GM12878 (cell line): ENCODE data around the gene SMO. TPM values are rescaled to one million over a fixed set of nuclear protein-coding genes. Genes with fewer than 3 reads are reported as not detected.

ENCODE experiments used
- ATAC-seq: fragments of 200-7000 bp; cut with Tn5 transposase; 3 replicates; pipeline ENCODE4 v1.9.1; 2020; ENCODE audit warnings: mild to moderate bottlenecking, moderate library complexity
- BruUV-seq: library from RNA; stranded (reverse); fragments of 400-500 nt; replicated peaks from 2 replicates; lab custom pipeline; 2021; lab: Mats Ljungman, UMichigan
- CTCF ChIA-PET: fragments of 300-600 bp; sonication (Branson Sonifier 250); formaldehyde crosslinking; extraction: SDS; loops from one replicate; lab custom pipeline; 2021; ENCODE audit warnings: inconsistent platforms; lab: Yijun Ruan, JAX
- POLR2A ChIA-PET: fragments of 350-600 bp; formaldehyde crosslinking; extraction: SDS; loops from one replicate; lab custom pipeline; 2021; ENCODE audit warnings: inconsistent platforms; lab: Charles Lee
- RAD21 ChIA-PET: fragments of 300-600 bp; sonication (Branson Sonifier 250); formaldehyde crosslinking; loops from one replicate; lab custom pipeline; 2023; ENCODE audit warnings: antibody characterized with exemption; ENCODE audit not compliant: unreplicated experiment; lab: Charles Lee
- SMC1A ChIA-PET: fragments of 300-600 bp; sonication (Branson Sonifier 250); formaldehyde crosslinking; loops from one replicate; lab custom pipeline; 2023; ENCODE audit not compliant: unreplicated experiment, uncharacterized antibody; lab: Charles Lee
- DNase-seq: peaks from one replicate; pipeline ENCODE4 v3.0.0-alpha.2; 2011; ENCODE audit warnings: low read depth, low spot score
- FAIRE-seq: peaks from 3 replicates; lab custom pipeline; 2011; peaks lifted over from hg19 to GRCh38; lab: Jason Lieb, UNC
- H2AFZ ChIP-seq: 2 replicates; pipeline ENCODE4 v1.6.0; 2011; ENCODE audit warnings: low read depth, low read length, control low read depth; ENCODE audit not compliant: control insufficient read depth
- H3K27ac ChIP-seq: 2 replicates; pipeline ENCODE4 v1.5.1; 2011; ENCODE audit warnings: control low read depth; ENCODE audit not compliant: control insufficient read depth, insufficient read depth
- H3K27me3 ChIP-seq, 2 experiments: replicated peaks in 1 of 2; 2 replicates each; pipeline versions ENCODE4 v1.6.0 to v1.6.1; 2011; ENCODE audit warnings: low read length in 1 of 2; ENCODE audit not compliant: control insufficient read depth in 2 of 2, insufficient read depth in 2 of 2
- H3K36me3 ChIP-seq, 2 experiments: 2 replicates each; pipeline ENCODE4 v1.5.1; 2011; ENCODE audit warnings: low read length in 1 of 2; ENCODE audit not compliant: control insufficient read depth in 2 of 2, insufficient read depth in 2 of 2
- H3K4me1 ChIP-seq: 2 replicates; pipeline ENCODE4 v1.6.1; 2011; ENCODE audit warnings: mild to moderate bottlenecking, low read length, moderate library complexity, mixed read lengths; ENCODE audit not compliant: control insufficient read depth, insufficient read depth
- H3K4me2 ChIP-seq: 2 replicates; pipeline ENCODE4 v1.6.0; 2011; ENCODE audit warnings: control low read depth; ENCODE audit not compliant: control insufficient read depth, insufficient read depth
- H3K4me3 ChIP-seq: fragments of 200-600 bp; sonication (generic); 2 replicates; pipeline ENCODE4 v1.5.1; 2016
- H3K79me2 ChIP-seq: 2 replicates; pipeline ENCODE4 v1.6.0; 2011; ENCODE audit warnings: low read length; ENCODE audit not compliant: control insufficient read depth, insufficient read depth
- H3K9ac ChIP-seq: 2 replicates; pipeline ENCODE4 v1.8.0; 2011; ENCODE audit warnings: low read length, control low read depth, mixed read lengths; ENCODE audit not compliant: control insufficient read depth, insufficient read depth
- H3K9me3 ChIP-seq: replicated peaks from 3 replicates; pipeline ENCODE4 v1.5.1; 2011; ENCODE audit warnings: mild to moderate bottlenecking, low read length; ENCODE audit not compliant: control insufficient read depth, insufficient read depth
- H4K20me1 ChIP-seq: 2 replicates; pipeline ENCODE4 v1.6.0; 2011; ENCODE audit not compliant: control insufficient read depth, insufficient read depth
- BCL11A ChIP-seq: IDR thresholded peaks from 2 replicates; pipeline ENCODE4 v1.6.1; 2011; ENCODE audit warnings: low read depth, low read length
- CHD4 ChIP-seq: fragments of 200-600 bp; sonication (generic); IDR thresholded peaks from 2 replicates; pipeline ENCODE4 v1.6.1; 2016; ENCODE audit warnings: mild to moderate bottlenecking
- CTCF ChIP-seq, 3 experiments: IDR thresholded peaks in 2 of 3; conservative IDR thresholded peaks in 1 of 3; 2 replicates each; pipeline ENCODE4 v1.5.1; 2011; ENCODE audit warnings: low read depth in 3 of 3, low read length in 3 of 3, mild to moderate bottlenecking in 3 of 3, control low read depth in 2 of 3, moderate library complexity in 2 of 3, inconsistent platforms in 1 of 3, mixed read lengths in 1 of 3; ENCODE audit not compliant: control insufficient read depth in 2 of 3, insufficient read depth in 1 of 3; ENCODE audit errors: extremely low read depth in 1 of 3
- FOXM1 ChIP-seq: IDR thresholded peaks from 2 replicates; pipeline ENCODE4 v1.6.1; 2012; ENCODE audit warnings: low read depth, mild to moderate bottlenecking, inconsistent platforms, low read length, moderate library complexity
- HCFC1 ChIP-seq: fragments of 150-350 bp; IDR thresholded peaks from 2 replicates; pipeline ENCODE4 v1.6.1; 2014; ENCODE audit warnings: low read length
- HDAC2 ChIP-seq: fragments of 200-600 bp; sonication (generic); IDR thresholded peaks from 2 replicates; pipeline ENCODE4 v1.6.1; 2017
- RAD21 ChIP-seq: IDR thresholded peaks from 2 replicates; pipeline ENCODE4 v1.6.1; 2011; ENCODE audit warnings: mild to moderate bottlenecking, low read depth, low read length, moderate library complexity; ENCODE audit not compliant: insufficient read depth
- SMAD1 ChIP-seq: fragments of 450-650 bp; IDR thresholded peaks from 2 replicates; pipeline ENCODE4 v1.6.1; 2018; ENCODE audit warnings: mild to moderate bottlenecking, low read depth; ENCODE audit not compliant: partially characterized antibody
- SMC3 ChIP-seq: IDR thresholded peaks from 2 replicates; pipeline ENCODE4 v1.6.1; 2011; ENCODE audit warnings: low read length, improper control_type of control experiment, borderline replicate concordance
- ZBED1 ChIP-seq: IDR thresholded peaks from 2 replicates; pipeline ENCODE4 v1.6.1; 2016; ENCODE audit warnings: borderline replicate concordance
- ZBTB4 ChIP-seq: fragments of 450-650 bp; formaldehyde crosslinking; IDR thresholded peaks from 2 replicates; pipeline ENCODE4 v1.4.0; 2022; ENCODE audit warnings: mild to moderate bottlenecking, moderate library complexity
- WGBS: methylation state at CpG from one replicate; pipeline ENCODE4 v1.1.6; 2016; ENCODE audit warnings: low lambda C conversion rate; ENCODE audit not compliant: insufficient replicate concordance, insufficient coverage; ENCODE audit errors: missing lambda C conversion rate; 5-methylcytosine and 5-hydroxymethylcytosine counted together
- in situ Hi-C: fragments of 300-500 bp; cut with MboI; formaldehyde crosslinking; loops from 9 replicates; pipeline ENCODE4 v1.14.3; 2018; ENCODE audit warnings: mixed read lengths
- intact Hi-C: fragments of 100-400 bp; cut with micrococcal nuclease; formaldehyde crosslinking; loops from one replicate; pipeline ENCODE4 v1.14.2; 2022; ENCODE audit not compliant: unreplicated experiment
- polyA plus RNA-seq, 11 experiments: library from polyadenylated mRNA; depleted of rRNA in 4 of 11; unstranded in 6 of 11; stranded (reverse) in 5 of 11; fragments of >200 nt; fragmentation: Nextera tagmentation in 4 of 11; fragmentation: Illumina TruSeq in 1 of 11; extraction: Ambion mirVana in 4 of 11; extraction: Trizol in 1 of 11; gene quantifications; 1 replicate in 1 of 11; 2 replicates in 10 of 11; pipeline versions ENCODE4 v1.2.1 to v1.2.3, GENCODE V29; 2011 to 2016; ENCODE audit warnings: inconsistent platforms in 2 of 11, missing spikeins in 2 of 11, low read depth in 1 of 11
- total RNA-seq, 4 experiments: library from RNA; depleted of rRNA in 3 of 4; stranded (reverse); fragments of >200 nt in 3 of 4; fragmentation: Illumina TruSeq in 1 of 4; extraction: Trizol in 1 of 4; gene quantifications; 2 replicates each; pipeline versions ENCODE4 v1.2.1 to v1.2.3, GENCODE V29; 2013 to 2021

The SMO gene
- total and polyA plus RNA-seq, 10 of the 15 experiments (the other 5 are each of a cell fraction or from before 2014, with no cell fraction given): 0.40 to 11.2 (median 2.6) TPM

GRCh38 chr7:129212596-129212995 is 24.2 kb downstream of the SMO start:
- CTCF ChIA-PET: interaction anchor here (1.1 to 9.6 kb wide), 5 partner anchors 49 to 785 kb away, joined by 3 to 109 read pairs (median 9); no protein-coding TSS in a partner anchor
- no peak for FAIRE-seq
- H3K9ac ChIP-seq: no peak overlapping the region

GRCh38 chr7:129213828-129214227 is 25.4 kb downstream of the SMO start:
- no peaks in the 10 kb centered on the region for H3K79me2 ChIP-seq
- peak; percentile 55 for ATAC-seq
- no peak for TF ChIP-seq ZBTB4 (CRISPR knock-in tag)
- peak; percentile 55 for TF ChIP-seq RAD21
- no peak for TF ChIP-seq ZBED1
- TF ChIP-seq SMC3: peak; percentile 43; the same call in 1 of the 2 replicates
- 0 out of 2 replicates have a peak, but pooled peaks have one; percentile 20 for TF ChIP-seq HCFC1
- TF ChIP-seq CTCF (IDR thresholded peaks at IDR 0.05 in 2 of 3, conservative IDR thresholded peaks at IDR 0.05 in 1 of 3; ENCODE audit: control insufficient read depth in 2 of 3, extremely low read depth in 1 of 3, insufficient read depth in 1 of 3, low read depth in 3 of 3, low read length in 3 of 3): peak; percentile 30 to 62 (median 51); a peak in 4 of 6 replicates
- no peak for TF ChIP-seq BCL11A
- TF ChIP-seq, all 136 proteins: peak for 4
- no peaks in the 10 kb centered on the region for H4K20me1 ChIP-seq
- no peak overlapping the region for H3K27ac ChIP-seq
- SMC1A ChIA-PET: interaction anchor here (0.7 to 2.3 kb wide), 13 partner anchors 8 to 258 kb away, joined by 3 to 8 read pairs (median 4); no protein-coding TSS in a partner anchor
- POLR2A ChIA-PET: interaction anchor here (0.6 to 0.7 kb wide), 2 partner anchors 29 to 756 kb away, joined by 4 to 5 read pairs; no protein-coding TSS in a partner anchor
- H2AFZ ChIP-seq: no peak overlapping the region
- FAIRE-seq: peak; percentile 56
- no peak overlapping the region for H3K9ac ChIP-seq
- intact Hi-C loops: loop anchor here (1.0 to 10.0 kb wide), 2 partner anchors 249 to 351 kb away; no protein-coding TSS in a partner anchor
- no peaks in the 10 kb centered on the region for H3K4me1 ChIP-seq
- no peak overlapping the region for H3K4me2 ChIP-seq
- RAD21 ChIA-PET: interaction anchor here (0.6 to 7.3 kb wide), 19 partner anchors 11 to 474 kb away, joined by 3 to 67 read pairs (median 3); partner anchors contain the start of genes AHCYL2, ATP6V1F and CALU
- in situ Hi-C loops: loop anchor here (5.0 kb wide), 1 partner anchor 307 kb away; no protein-coding TSS in a partner anchor
- CTCF ChIA-PET: interaction anchor here (0.6 to 9.6 kb wide), 25 partner anchors 12 to 786 kb away, joined by 3 to 109 read pairs (median 4); partner anchors contain the start of gene ATP6V1F
- peaks cover 0 to 3% of the 10 kb centered on the region in 2 experiments; a peak in 1 of 4 replicates for H3K36me3 ChIP-seq
- BruUV-seq: no TSS peak
- H3K4me3 ChIP-seq: no peak overlapping the region
- no peaks in the 10 kb centered on the region for H3K9me3 ChIP-seq
- no peak for DNase-seq
- H3K27me3 ChIP-seq: no peaks in the 10 kb centered on the region
- WGBS: 49% methylated on average over 15 of the region's 15 CpGs

More at GRCh38 chr7:129212596-129212995, 24.2 kb downstream of the SMO start:
- no peak overlapping the region for H3K27ac ChIP-seq
- in situ Hi-C loops (loop anchor here (5.0 kb wide), 1 partner anchor 305 kb away; no protein-coding TSS in a partner anchor), intact Hi-C loops (loop anchor here (10.0 kb wide), 1 partner anchor 248 kb away; no protein-coding TSS in a partner anchor)
- no peaks in the 10 kb centered on the region for H3K4me1 ChIP-seq
- TF ChIP-seq CHD4: no peak
- TF ChIP-seq HDAC2: no peak
- TF ChIP-seq SMAD1: no peak
- no peak for TF ChIP-seq FOXM1
- 56% methylated on average over 4 of the region's 4 CpGs for WGBS
- H3K27me3 ChIP-seq: no peaks in the 10 kb centered on the region
- ChIA-PET POLR2A (interaction anchor here (0.9 to 1.0 kb wide), 2 partner anchors 49 to 273 kb away, joined by 3 read pairs; no protein-coding TSS in a partner anchor), RAD21 (interaction anchor here (1.6 to 7.3 kb wide), 4 partner anchors 50 to 473 kb away, joined by 3 to 67 read pairs (median 6); partner anchors contain the start of gene CALU), SMC1A (interaction anchor here (2.3 kb wide), 1 partner anchor 46 kb away, joined by 7 read pairs; no protein-coding TSS in a partner anchor)
- DNase-seq: no peak
- ATAC-seq: no peak
- BruUV-seq: no TSS peak
- no peaks in the 10 kb centered on the region for H4K20me1 ChIP-seq
- no peaks in the 10 kb centered on the region for H3K79me2 ChIP-seq
- no peak overlapping the region for H2AFZ ChIP-seq
- H3K36me3 ChIP-seq: peaks cover 0 to 3% of the 10 kb centered on the region in 2 experiments; a peak in 1 of 4 replicates
- H3K4me3 ChIP-seq: no peak overlapping the region
- no peaks in the 10 kb centered on the region for H3K9me3 ChIP-seq
- H3K4me2 ChIP-seq: no peak overlapping the region
